OCI-LY7 (cell line): ENCODE results near the gene HERPUD2. TPM values are rescaled to one million over a fixed set of nuclear protein-coding genes. Genes with fewer than 3 reads are reported as not detected.

Experiments used
- BruUV-seq: library from RNA; stranded (reverse); fragments of 400-500 nt; replicated peaks from 2 replicates; lab custom pipeline; 2021; lab: Mats Ljungman, UMichigan
- CTCF ChIA-PET: fragments of 300-600 bp; sonication (Branson Sonifier 250); formaldehyde crosslinking; loops from one replicate; lab custom pipeline; 2022; ENCODE audit warnings: antibody characterized with exemption; ENCODE audit not compliant: unreplicated experiment; lab: Charles Lee
- POLR2A ChIA-PET: fragments of 300-600 bp; sonication (Branson Sonifier 250); formaldehyde crosslinking; loops from one replicate; lab custom pipeline; 2022; ENCODE audit warnings: antibody characterized with exemption; lab: Charles Lee
- DNase-seq: peaks from one replicate; pipeline ENCODE4 v3.0.0-alpha.2; 2015; ENCODE audit warnings: low spot score
- H2AFZ ChIP-seq: fragments of 200-600 bp; sonication (generic), shearing (Covaris generic); 2 replicates; pipeline ENCODE4 v1.6.1; 2014; ENCODE audit warnings: mild to moderate bottlenecking, antibody characterized with exemption, low read length, moderate library complexity
- H3K27ac ChIP-seq: fragments of 200-600 bp; sonication (generic); 2 replicates; pipeline ENCODE4 v1.5.1; 2014; ENCODE audit warnings: mixed run types, low read depth, mild to moderate bottlenecking, moderate library complexity, low read length, inconsistent platforms; ENCODE audit not compliant: poor library complexity, severe bottlenecking
- H3K36me3 ChIP-seq: fragments of 200-600 bp; sonication (generic); 2 replicates; pipeline ENCODE4 v1.6.1; 2014; ENCODE audit warnings: mild to moderate bottlenecking, antibody characterized with exemption, low read length, moderate library complexity, mixed read lengths; ENCODE audit not compliant: insufficient read depth
- H3K4me1 ChIP-seq: fragments of 200-600 bp; sonication (generic); 2 replicates; pipeline ENCODE4 v1.5.1; 2014; ENCODE audit warnings: mild to moderate bottlenecking, low read length; ENCODE audit not compliant: insufficient read depth, poor library complexity, severe bottlenecking
- H3K4me2 ChIP-seq: fragments of 200-600 bp; sonication (generic); 2 replicates; pipeline ENCODE4 v1.6.1; 2014; ENCODE audit warnings: mild to moderate bottlenecking, low read length
- H3K4me3 ChIP-seq: fragments of 200-600 bp; sonication (generic); 2 replicates; pipeline ENCODE4 v1.5.1; 2014; ENCODE audit warnings: mild to moderate bottlenecking, low read depth, low read length; ENCODE audit not compliant: poor library complexity, severe bottlenecking
- H3K79me2 ChIP-seq: fragments of 200-600 bp; sonication (generic); 2 replicates; pipeline ENCODE4 v1.6.1; 2016; ENCODE audit warnings: low read depth, mild to moderate bottlenecking, low read length, moderate library complexity, mixed read lengths; ENCODE audit not compliant: insufficient read depth
- H3K9me2 ChIP-seq: fragments of 200-600 bp; sonication (generic); 2 replicates; pipeline ENCODE4 v1.6.1; 2016; ENCODE audit warnings: mild to moderate bottlenecking, low read length, mixed read lengths; ENCODE audit not compliant: insufficient read depth
- H3K9me3 ChIP-seq: fragments of 200-600 bp; sonication (generic); 2 replicates; pipeline ENCODE4 v1.6.1; 2014; ENCODE audit warnings: mild to moderate bottlenecking, mixed run types, low read length, mixed read lengths
- H4K20me1 ChIP-seq: fragments of 200-600 bp; sonication (generic); 2 replicates; pipeline ENCODE4 v1.6.1; 2014; ENCODE audit warnings: mild to moderate bottlenecking, antibody characterized with exemption, low read length, moderate library complexity, mixed read lengths; ENCODE audit not compliant: insufficient read depth
- EZH2phosphoT487 ChIP-seq: fragments of 200-600 bp; sonication (generic); IDR thresholded peaks from 2 replicates; pipeline ENCODE4 v1.6.1; 2018; ENCODE audit warnings: low read depth, borderline replicate concordance, mild to moderate bottlenecking, mixed run types, antibody characterized with exemption, low read length, moderate library complexity, mixed read lengths
- intact Hi-C: fragments of 100-400 bp; cut with micrococcal nuclease; formaldehyde crosslinking; loops from one replicate; pipeline ENCODE4 v1.10.0; 2022; ENCODE audit not compliant: unreplicated experiment
- total RNA-seq, 2 experiments: library from RNA; depleted of rRNA in 1 of 2; stranded (reverse); fragments of >200 nt in 1 of 2; shearing (Covaris generic) in 1 of 2; gene quantifications; 2 replicates each; pipeline ENCODE4 v1.2.3, GENCODE V29; 2014 to 2022
- TF ChIP-seq, protein P1 (sequence below): fragments of 200-600 bp; sonication (generic); conservative IDR thresholded peaks from 2 replicates; pipeline ENCODE4 v1.5.1; 2014; ENCODE audit warnings: mild to moderate bottlenecking, antibody characterized with exemption, low read length, moderate library complexity, mixed read lengths

HERPUD2 gene
- total RNA-seq, 2 experiments from 2014 or later, result 11.9 to 20.6 TPM

DNA sequence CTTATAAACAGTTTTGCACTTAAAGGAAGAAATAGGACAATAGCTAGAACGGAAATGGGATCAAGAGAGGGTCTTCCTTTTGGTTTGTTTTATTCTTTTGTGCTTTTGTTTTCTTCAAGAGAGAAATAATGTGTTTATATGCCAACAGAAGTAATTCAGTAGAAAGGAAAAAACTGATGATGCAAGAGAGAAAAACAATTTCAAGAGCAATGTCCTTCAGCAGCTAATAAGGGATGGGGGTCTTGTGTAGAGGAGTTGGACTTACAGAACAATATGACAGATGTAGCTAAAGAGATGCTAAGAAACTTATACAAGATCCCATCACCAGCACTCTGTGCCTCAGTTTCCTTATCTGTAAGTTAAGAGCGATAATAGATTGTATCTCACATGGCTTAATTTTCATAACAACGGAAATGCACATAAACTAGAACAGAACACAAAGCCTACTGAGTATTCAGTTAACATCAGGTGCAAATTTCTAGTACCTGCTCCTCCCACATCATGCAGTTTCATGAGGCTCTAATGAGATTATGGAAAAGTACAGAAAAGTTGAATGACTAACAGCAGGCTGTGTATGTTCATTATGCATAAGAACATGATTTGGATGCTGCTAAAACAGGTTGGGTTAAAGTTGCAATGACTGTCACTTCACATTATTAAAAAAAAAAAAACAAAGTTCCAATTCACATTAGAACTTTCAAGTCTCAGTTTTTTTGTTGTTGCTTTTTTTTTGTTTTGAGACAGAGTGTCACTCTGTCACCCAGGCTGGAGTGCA, 17.2 kb downstream of the HERPUD2 start:
- POLR2A ChIA-PET, result interaction anchor here (1.1 kb wide), 1 partner anchor 11 kb away, joined by 3 read pairs; no protein-coding TSS in a partner anchor
- CTCF ChIA-PET, result no interaction called here
- H3K9me3 ChIP-seq, result no peaks in the 10 kb centered on the region; the same call in 1 of the 2 replicates
- TF ChIP-seq, protein P1, sequence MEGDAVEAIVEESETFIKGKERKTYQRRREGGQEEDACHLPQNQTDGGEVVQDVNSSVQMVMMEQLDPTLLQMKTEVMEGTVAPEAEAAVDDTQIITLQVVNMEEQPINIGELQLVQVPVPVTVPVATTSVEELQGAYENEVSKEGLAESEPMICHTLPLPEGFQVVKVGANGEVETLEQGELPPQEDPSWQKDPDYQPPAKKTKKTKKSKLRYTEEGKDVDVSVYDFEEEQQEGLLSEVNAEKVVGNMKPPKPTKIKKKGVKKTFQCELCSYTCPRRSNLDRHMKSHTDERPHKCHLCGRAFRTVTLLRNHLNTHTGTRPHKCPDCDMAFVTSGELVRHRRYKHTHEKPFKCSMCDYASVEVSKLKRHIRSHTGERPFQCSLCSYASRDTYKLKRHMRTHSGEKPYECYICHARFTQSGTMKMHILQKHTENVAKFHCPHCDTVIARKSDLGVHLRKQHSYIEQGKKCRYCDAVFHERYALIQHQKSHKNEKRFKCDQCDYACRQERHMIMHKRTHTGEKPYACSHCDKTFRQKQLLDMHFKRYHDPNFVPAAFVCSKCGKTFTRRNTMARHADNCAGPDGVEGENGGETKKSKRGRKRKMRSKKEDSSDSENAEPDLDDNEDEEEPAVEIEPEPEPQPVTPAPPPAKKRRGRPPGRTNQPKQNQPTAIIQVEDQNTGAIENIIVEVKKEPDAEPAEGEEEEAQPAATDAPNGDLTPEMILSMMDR, result no peak
- no peak for TF ChIP-seq EZH2phosphoT487
- H3K79me2 ChIP-seq, result peaks cover 36% of the 10 kb centered on the region; the same call in 1 of the 2 replicates
- H3K36me3 ChIP-seq, result 0 out of 2 replicates have a peak, but pooled peaks cover 4% of the 10 kb centered on the region
- H3K4me2 ChIP-seq, result no peak overlapping the region
- no TSS peak for BruUV-seq
- H3K9me2 ChIP-seq, result no peaks in the 10 kb centered on the region
- DNase-seq, result no peak
- no peak overlapping the region for H3K4me3 ChIP-seq
- no peak overlapping the region for H2AFZ ChIP-seq
- H4K20me1 ChIP-seq, result no peaks in the 10 kb centered on the region
- H3K27ac ChIP-seq, result no peak overlapping the region
- peaks cover 14% of the 10 kb centered on the region for H3K4me1 ChIP-seq
- intact Hi-C loops, result no loop called here

DNA sequence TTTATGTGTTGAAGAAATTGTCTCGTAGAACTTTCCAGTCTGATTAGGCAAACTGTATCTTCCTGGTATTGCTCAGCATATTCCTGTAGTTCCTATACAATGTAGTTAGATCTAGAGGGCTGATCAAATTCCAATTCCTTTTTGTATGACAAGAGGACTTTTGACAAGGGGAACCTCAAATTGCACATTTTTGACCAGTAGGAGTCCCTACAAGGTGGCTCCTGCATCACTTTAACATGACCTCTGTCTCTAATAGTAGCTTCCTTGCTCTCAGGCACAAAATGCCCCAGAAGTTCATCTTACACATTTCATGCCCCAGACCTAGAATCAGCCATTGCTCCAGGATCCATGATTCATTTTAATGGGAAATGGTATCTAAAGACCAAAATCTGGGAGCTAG, 18.7 kb downstream of the HERPUD2 start:
- Histone ChIP-seq H4K20me1 (no peaks in the 10 kb centered on the region), H3K36me3 (no peaks in the 10 kb centered on the region), H3K4me2 (no peak overlapping the region), H3K27ac (no peak overlapping the region), H3K4me3 (no peak overlapping the region), H3K9me3 (no peaks in the 10 kb centered on the region), H3K9me2 (no peaks in the 10 kb centered on the region), H2AFZ (no peak overlapping the region), H3K4me1 (peaks cover 5% of the 10 kb centered on the region), H3K79me2 (peaks cover 28% of the 10 kb centered on the region; the same call in 1 of the 2 replicates)
- POLR2A ChIA-PET, result interaction anchor here (0.6 to 1.1 kb wide), 3 partner anchors 12 to 44 kb away, joined by 3 read pairs; partner anchors contain the start of gene HERPUD2
- intact Hi-C loops, result no loop called here
- CTCF ChIA-PET, result no interaction called here
- no TSS peak for BruUV-seq
- peak; percentile 22 for DNase-seq
- TF ChIP-seq, protein P1, result peak; percentile 66
- no peak for TF ChIP-seq EZH2phosphoT487
